ENCODE measurements around the gene AQP2.

Gene AQP2, protein sequence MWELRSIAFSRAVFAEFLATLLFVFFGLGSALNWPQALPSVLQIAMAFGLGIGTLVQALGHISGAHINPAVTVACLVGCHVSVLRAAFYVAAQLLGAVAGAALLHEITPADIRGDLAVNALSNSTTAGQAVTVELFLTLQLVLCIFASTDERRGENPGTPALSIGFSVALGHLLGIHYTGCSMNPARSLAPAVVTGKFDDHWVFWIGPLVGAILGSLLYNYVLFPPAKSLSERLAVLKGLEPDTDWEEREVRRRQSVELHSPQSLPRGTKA

DNA sequence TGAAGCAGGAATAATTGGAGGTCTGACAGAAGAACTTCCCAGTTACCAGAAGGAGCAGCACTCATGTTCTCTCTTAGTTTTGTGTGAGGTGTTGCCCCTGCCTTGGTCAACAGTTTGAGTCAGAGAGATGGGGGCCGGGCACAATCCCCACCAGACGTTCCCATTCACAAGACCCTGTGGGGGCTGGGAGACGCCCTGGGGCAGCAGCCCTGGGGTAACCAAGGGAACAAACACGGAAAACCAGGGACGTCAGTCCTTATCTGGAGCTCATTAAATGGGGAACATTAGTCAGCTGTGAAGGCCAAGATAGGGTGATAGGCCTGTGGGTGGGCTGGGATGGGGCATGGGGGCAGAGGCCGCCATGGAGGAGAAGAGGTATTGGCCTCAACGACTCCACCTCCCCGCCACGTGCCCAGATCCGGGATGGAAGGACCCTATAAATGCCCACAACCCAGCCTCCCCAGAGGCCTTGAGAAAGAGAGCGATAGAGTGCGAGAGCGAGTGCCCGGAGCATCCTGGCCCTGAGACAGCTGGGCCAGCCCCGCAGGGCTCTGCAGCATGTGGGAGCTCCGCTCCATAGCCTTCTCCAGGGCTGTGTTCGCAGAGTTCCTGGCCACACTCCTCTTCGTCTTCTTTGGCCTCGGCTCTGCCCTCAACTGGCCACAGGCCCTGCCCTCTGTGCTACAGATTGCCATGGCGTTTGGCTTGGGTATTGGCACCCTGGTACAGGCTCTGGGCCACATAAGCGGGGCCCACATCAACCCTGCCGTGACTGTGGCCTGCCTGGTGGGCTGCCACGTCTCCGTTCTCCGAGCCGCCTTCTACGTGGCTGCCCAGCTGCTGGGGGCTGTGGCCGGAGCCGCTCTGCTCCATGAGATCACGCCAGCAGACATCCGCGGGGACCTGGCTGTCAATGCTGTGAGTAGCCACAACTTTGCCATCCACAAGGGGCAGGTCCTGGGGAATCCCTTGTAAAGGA, at the start of gene AQP2:
AQP2 (plus strand) TSS at position 465 of the 979 bp plus-strand sequence; CDS start at position 559, 94 bp downstream.
- no peak for DNase-seq

DNA sequence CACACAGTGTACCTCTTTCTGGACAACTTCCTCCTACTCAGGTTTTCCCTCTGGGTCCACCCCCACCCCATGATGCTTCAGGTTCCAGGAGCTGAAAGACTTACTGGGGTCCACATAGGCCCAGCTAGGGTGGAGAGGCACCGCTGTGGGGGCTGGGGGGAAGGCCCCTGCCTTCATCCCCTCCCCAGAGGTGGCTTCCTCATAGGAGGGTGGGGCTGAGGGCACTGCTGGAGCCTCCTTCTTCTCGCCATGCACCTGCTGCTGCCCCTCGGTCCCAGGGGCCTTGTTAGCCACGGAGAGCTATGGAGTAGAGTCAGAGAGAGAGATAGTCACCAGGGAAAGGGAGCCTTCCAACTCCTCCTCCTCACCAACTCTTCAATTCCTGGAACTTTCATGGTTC, 49.5 kb upstream of the AQP2 start:
- DNase-seq = no peak

DNA sequence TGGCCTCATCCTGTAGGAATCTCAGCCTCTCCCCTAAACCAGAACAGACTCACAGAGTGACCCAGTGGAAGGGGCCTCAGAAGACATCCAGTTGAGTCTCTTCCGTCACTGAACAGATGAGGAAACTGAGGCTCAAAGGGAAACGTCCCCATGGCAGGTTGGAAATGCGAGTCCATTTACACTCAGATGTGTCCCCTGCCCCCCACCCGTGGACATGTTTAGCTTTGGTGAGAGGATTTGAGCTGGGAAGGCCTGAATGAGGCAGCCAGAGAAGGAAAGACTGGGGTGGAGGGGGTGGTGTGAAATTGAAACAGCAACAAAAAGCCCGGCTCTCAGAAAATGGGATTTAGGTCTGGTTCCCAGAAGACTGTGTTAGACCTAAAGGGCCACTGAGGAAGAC, 48.6 kb upstream of the AQP2 start:
- no peak for DNase-seq

DNA sequence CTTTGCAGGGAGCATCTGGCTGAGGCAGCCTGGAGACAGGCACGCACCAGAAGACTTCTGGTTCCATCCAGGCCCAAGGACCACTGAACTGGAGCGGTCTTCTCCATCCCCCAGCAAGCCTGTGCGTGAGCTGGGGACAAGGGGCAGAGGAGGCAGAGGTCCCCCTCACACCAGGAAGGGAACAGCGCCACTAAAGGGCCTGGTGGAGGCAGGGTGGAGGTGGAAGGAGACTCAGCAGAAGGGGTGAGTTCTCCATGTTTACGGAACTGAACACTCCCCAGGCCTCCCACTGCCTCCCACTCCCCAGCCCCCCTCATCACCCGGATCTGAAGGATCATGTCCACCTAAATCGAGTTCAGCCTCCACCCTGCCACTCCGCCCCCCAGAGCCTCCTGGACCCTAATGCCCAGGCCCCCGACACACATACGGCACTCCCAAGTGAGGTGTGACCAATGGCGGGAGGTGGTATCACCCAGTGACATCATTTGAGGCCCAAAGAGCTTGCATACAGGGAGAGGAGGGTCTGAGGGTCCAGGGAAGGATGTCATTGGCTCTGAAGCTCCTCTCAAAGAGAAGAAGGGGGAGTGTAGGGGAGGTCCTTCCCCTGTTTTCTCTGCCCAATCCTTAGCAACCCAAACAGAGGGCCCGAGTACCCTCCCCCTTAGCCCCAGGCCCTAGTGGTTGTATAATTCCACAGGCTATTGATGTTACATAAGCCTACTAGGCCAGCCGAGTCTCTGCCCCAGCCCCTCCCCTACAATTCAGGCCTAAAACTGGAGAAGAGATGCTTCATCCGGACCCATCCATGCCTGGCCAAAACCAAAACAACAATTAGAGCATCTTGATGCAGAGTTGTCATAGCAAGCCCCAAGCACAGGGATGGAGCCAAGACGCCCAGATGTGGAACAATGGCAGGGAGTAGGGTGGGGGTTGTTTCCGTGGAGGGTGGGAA, 47.9 kb upstream of the AQP2 start:
- no peak for DNase-seq

DNA sequence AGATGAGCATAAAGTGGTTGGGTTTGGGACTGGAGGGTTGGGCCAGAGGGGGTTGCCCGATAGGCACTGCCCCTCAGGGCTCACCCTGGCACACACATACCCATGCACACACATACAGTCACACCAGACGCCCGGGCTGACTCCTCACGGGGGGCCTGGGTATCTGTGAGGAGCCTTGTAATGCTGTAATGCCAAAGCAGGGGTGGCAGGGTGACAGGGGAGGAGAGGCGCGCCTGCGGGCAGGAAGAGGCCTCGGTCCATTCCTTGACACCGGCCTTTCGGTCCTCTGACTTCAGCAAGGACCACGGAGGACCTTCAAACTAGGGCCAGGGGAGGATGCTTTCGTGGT, 47.2 kb upstream of the AQP2 start:
- DNase-seq = no peak

DNA sequence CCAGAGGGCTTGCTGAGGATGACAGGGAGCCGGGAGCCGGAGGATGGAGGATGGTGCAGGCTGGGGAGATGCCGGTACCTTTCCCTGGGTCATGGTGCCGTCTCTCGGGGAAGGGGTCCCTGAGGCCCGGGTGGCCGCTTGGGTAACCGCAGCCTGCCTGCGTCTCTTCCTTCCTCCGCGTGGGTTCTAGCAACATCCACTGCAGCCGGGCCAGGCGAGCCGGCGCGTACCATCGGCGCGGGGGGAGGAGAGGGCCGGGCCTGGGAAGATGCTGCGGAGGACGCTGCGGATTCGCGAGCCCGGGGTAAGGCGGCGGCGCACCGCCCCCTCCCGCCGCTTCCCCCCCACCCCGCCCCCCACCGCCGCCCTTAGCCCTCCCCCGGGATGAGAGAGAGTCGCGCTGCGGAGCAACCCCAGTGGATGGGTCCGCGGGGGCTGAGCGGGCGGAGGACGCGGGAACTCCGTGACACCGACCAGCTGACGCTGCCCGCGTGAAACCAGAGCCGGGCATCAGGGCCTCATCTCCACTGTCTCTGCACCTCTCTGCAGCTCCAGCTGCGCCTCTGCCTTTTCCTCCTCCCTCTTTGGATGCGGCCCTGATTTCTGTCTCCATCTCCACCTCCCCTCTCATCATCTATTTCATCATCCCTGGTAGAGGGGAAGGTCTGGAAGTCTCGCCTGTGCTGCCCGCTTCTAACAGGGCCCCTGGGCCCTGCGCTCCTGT, 46.7 kb upstream of the AQP2 start, which contains the start of gene FAIM2:
FAIM2 (minus strand) TSS at position 201 of the 724 bp plus-strand sequence; CDS start at position 93, 108 bp downstream.
- no peak for DNase-seq

DNA sequence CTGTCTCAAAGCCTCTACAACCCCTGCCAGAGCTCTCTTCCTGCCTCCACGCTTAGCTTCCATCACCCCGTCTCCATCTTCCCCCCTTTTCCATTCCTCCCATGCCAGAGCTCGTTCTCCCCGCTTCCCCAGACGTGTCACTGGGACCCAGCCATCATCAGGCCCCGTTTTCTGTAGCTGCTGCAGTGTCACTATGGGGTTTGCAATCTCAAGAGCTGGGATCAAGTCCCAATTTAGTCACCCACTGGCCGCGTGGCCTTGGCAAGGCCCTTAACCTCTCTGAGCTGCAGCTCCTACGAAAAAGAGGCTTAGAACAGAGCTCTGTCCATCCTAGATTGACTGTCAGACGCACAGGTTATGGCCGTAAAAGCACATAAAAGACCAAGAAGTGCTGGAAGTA, 45.9 kb upstream of the AQP2 start:
- DNase-seq = no peak

DNA sequence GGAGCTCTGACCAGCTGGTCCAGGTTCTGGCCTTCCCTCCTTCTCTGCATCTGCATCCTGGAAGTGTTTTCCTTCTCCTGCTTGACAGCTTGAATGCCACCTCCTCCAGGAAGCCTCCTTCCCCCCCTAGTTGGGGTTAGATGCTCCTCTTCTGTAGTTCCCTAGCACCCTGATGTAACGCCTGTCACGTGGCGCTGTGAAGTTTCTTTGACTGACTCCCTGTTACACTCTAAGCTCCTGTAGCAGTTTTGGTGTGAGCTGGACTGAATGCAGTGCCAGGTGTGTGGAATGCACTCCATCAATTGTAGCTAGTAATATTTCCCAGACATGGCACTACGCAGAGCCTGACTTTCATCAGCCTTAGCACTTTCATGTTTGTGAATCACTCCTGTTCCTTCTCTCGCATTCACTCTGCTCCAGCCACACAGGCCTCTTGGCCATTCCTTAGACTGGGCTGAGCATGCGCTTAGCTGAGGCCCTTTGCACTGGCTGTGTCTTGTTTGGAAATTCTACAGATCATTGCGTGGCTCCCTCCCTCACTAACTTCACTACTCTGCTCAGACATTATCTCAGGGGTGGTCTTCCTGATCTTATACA, 44.7 kb upstream of the AQP2 start:
- no peak for DNase-seq

DNA sequence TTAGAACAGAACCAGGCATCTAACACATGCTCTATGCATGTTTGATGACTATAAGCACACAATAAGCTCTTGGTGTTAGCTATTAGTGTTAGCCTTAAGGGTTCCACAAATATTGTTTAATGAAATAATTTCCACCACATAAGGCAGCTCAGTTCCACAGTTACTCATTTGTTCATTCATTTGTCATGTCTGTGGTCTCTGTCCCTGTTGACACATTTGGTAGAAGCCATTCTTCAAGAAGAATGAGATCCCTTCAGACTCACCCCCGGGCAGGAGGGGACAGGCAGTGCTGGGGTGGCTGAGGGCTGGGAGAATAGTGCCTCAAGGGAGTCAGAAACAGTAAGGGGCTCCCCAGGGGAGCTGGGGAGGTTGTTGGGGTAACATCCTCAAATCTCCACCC, 43.2 kb upstream of the AQP2 start:
- no peak for DNase-seq

DNA sequence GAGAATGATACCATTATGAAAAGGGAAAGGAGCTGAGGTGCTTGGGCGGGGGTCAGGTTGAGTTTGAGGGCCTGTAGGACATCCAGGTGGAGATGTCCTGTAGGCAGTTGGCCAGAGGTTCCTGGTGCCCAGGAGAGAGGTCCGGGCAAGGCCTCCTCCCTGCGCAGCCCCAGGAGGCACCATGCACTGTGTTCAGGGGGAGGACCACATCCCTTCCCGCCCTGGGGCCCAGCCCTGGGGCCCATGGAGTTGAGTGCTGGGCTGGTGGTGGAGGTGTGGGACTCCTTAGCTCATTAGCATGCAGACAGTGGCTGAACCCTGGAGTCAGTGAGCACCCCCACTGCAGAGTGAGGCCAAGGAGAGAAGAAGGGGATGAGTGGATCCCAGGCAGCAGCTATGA, 41.2 kb upstream of the AQP2 start:
- no peak for DNase-seq

DNA sequence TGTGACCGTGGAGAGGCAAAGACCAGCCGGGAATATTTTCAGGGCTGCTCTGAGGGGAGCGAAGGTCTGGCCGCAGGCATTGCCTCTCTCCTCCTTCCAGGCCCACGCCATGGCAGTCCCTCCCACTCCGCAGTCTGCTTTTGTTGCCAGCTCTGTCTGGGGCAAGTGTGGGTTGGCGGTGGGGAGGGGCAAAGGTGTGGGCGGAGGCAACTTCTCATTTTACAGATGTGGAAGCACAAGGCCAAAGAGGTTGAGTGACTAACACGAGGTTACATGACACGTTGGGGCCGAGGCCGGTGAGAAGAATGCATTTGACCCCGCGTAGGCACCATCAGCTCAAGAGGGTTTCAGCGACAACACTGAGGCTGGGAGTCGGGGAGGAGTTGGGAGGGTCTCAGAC, 40.7 kb upstream of the AQP2 start:
- no peak for DNase-seq

DNA sequence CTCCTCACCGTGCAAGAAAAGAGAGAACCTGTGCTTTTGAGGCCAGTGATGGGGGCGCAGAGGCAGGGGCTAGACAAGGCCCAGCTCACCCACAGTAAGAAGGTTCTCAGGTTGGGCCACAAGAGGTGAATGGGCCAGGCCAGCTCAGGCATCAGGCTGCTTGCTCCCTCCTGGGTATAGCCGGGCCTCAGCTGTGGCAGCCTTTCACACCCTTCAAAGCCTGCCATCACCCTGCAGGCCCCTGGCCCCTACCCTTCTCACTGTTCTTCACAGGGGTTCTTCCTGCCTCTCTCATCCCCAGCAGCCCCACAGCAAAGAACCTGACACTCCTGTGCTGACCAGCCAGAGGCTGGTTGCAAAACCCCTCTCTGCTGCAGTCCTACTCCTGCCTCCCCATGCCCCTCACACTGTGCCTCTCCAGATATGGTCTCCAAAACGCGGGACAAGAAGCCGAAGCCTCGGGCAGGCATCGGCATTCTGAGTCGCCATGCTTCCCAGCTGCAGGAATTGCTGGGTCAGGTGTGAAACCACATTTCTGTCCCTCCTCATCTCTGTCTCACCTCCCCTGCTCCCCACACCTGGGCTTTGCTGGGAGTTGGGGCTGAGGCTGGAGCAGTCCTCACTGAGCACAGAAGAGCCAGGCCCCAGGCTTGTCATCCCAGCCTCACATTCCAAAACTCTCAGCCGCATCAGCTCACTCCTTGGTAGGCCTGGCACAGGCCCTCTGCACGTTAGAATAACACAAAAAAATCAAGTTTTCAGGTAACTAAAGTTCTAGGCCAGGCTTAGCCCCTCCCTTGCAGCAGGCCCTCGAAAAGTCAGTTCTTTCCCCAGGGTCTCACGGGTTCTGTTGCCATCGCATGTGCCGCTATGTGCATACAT, 40.0 kb upstream of the AQP2 start:
- no peak for DNase-seq

DNA sequence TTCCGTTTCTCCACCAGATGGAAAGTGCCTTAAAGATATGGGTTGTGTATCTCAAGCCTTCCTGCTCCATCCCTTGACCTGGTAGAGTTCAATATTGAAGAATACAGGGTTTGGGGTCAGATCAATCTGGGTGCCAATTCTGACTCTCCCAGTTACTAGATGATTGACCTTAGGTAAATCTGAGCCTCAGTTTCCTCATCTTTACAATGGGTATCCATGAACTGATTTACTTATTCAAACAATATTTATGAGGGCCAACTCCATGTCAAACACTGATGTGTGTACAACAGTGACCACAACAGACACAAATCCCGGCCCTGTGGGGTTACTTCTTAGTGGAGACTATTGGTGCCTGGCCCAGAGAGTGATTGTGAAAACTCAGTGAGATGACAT, 39.3 kb upstream of the AQP2 start:
- no peak for DNase-seq

DNA sequence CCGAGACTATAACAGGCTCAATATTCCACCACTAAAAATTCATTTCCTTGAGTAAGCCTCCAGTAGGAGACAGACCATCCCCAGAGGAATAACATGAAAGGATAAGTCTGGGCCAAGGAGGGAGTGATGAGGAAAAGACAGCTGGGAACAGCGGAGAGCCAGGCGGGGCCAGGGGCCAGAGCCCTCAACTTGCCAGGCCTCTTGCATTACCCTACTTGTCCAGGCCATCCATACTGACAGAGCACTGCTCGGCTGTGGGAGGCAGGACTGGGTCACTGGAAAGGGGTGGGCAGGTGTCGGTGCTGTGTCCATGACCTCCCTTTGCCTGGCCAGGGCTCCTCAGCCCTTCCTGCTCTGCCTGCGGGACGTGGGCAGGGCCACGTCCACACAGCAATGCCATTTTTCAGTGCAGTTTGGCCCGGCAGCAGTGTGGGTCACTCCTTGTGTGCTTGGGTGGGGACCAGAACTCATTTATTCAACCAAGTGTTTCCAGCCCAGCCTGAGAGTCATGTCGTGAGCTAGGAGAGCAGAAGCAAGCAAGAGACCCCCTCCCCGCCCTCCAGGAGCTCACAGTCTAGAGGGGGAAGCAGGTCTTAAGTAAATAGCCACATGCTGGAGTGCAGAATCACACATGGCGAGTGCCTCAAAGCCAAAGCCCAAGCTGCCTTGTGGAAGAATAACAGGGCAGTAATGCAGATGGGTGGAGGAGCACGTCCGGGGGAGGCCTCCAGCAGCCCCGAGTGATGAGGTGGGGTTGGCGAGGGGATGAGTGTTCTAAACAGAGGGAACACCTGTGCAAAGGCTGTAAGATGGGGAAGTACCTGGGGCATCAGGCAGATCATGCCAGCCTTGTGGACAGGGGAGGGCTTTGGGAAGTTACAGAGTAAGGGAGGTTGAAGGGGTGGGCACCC, 37.9 kb upstream of the AQP2 start:
- no peak for DNase-seq

DNA sequence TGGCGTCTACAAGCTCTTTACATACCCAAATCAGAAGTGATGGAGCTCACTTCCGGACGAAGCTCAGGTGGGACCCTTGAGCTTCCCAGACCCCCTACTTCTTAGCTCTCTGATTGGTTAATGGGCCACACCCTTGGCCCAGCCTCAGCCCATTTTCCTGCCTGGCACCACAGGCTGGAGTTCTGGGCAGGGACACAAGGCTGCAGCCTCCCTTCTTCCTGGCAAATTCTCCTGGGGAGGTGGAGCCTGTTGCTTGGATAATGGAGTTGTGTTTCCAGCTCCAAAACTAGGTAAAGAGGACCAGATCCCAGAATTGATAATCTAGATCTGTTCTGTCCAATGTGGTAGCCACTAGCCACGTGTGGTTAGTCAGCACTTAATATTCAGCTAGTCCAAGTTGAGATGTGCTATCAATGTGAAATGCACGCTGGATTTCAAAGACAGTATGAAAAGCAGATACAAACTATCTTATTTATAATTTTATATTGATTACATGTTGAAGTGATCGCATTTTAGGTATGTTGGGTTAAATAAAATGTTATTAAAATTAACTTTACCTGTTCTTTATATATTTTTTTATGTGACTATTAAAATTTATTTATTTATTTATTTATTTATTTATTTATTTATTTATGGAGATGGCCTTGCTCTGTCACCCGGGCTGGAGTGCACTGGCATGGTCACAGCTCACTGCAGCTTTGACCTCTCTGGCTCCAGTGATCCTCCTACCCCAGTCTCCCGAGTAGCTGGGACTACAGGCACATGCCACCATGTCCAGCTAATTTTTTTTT, 34.2 kb upstream of the AQP2 start:
- DNase-seq = no peak

DNA sequence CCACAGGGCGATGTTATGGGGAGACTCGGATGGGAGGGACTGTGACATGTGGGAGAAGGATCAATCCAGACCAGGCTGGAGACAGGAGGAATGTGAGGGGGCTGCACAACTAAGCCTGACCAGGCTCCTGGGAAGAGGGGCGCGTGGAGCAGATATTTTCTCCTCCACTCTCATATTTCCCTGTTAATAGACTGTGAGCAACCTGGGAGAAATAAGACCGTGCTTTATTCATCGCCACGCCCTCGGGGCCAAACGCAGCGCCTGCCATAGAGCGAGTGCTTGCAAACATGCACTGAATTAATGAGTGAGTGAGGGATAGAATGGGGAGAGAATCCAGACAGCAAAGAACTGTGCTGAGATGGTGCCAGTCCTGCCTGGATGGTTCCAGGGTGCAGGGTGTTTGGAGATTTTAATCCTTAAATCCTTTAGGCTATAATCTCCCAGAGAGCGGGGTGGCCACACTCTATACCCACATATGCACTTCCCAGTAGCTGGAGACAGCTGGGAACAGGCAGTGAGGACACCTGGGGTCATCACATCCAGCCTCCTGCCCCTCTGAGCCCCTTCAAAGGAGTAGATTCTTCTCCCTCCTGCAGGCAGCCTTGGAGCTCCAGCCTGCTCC, 33.3 kb upstream of the AQP2 start:
- no peak for DNase-seq

DNA sequence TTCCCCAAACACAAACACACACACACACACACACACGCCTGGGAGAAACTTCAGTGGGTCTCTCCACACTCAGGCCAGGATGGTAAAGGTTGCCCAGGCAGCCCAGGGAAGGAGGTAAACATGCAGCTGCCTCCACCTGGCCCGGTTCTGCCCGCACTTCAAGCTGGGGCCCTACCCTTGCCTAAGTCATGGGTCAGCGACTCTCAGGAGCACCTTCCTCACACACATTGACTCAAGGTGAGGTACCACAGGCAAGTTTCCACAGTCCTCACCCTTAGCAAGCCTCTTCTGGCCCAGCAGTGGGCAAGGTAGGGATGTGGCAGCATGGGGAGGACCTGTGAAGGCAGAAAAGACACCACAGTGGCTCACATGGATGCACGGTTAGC, 32.8 kb upstream of the AQP2 start:
- DNase-seq = no peak

DNA sequence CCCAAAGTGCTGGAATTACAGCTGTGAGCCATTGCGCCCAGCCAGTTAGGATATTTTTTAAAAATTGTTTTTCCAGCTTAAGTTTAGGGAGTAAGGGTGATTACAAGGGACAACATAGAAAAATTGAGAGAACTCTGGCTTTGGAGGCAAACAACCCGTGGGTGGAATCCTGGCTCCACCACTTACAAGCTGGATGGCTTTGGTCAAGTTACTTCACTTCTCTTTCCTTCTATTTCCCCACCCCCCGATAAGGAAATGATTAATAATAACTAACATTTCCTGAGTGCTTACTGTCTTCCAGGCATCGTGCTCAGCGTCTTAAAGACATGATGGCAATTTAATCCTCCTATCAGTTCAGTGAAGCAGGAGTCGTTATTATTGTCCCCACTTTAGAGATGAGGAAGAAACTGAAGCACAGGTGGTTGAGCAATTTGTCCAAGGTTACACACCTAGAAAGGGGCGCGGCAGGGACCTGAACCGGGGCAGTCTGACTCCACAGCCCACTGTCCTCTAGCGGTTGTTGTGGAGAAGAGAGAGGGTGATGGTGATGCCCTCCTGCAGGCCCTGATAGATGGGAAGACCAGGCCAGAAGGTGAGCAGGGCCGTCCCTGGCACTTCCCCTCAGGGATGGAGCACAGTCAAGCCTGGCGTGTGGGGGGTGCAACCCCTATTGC, 30.2 kb upstream of the AQP2 start:
- DNase-seq = no peak
